ENCODE results near the gene SLC9A5. TPM values are rescaled to one million over a fixed set of nuclear protein-coding genes. Genes with fewer than 3 reads are reported as not detected.
A peak's percentile ranks its signal among the peaks of the same experiment; 100 is the strongest.

SLC9A5 gene
- total and polyA plus RNA-seq, 9 of the 15 experiments (the other 6 are each of a cell fraction or from before 2014, with no cell fraction given) = 0.06 to 3.1 (median 1.2) TPM

DNA sequence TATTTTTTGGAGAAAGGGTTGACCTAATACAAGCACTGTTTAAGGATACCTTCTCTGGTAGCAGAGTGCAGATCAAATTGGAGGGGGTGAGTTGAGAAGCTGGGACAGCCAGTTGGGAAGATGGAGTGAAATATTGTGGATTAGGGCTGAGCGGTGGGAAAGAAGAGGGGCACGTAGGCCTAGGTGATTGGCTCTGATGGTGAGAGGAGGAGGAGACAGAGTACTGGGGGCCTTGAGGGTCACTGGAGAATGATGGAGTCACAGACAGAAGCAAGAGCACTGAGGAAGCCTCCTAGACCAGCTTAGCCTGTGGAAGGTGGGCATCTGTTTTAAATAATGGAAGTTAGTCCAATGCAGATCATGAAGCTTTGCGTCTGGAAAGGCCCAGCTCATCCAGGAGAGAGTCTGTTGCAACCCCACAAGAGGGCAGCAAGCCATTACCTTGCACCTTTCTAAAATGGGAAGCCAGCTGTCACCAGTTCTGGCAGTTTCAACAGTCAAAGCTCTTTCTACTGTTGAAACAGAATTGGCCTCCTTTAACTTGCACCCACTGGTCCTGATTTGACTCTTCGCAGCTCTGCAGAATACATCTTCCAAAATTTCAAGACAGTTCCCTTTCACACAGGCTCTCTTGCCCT is 11.8 kb downstream of the SLC9A5 start (continued):
- peak; percentile 84 to 95 (median 87) for TF ChIP-seq CTCF (IDR thresholded peaks at IDR 0.05 in 2 of 3, conservative IDR thresholded peaks at IDR 0.05 in 1 of 3; ENCODE audit: insufficient read depth in 2 of 3, low read depth in 1 of 3, low read length in 3 of 3)
- peak; percentile 54; the same call in 1 of the 2 replicates for TF ChIP-seq CEBPG (CRISPR knock-in tag; IDR thresholded peaks at IDR 0.05)
- TF ChIP-seq CEBPG (tag; conservative IDR thresholded peaks at IDR 0.05 in 1 of 2, IDR thresholded peaks at IDR 0.05 in 1 of 2) = 0 out of 4 replicates have a peak, but pooled peaks of 1 of the 2 experiments have one; percentile 22
- peak; percentile 80 for TF ChIP-seq CC2D1A (IDR thresholded peaks at IDR 0.05)
- TF ChIP-seq MEIS2 (IDR thresholded peaks at IDR 0.05; ENCODE audit: partially characterized antibody) = peak; percentile 34
- no peak for TF ChIP-seq JUN (IDR thresholded peaks at IDR 0.05; ENCODE audit: borderline replicate concordance, low read depth, low read length)
- TF ChIP-seq JUN (CRISPR knock-in tag; IDR thresholded peaks at IDR 0.05; ENCODE audit: borderline replicate concordance) = no peak
- no peak for TF ChIP-seq ZNF512 (tag; IDR thresholded peaks at IDR 0.05)
- TF ChIP-seq RB1 (IDR thresholded peaks at IDR 0.05; ENCODE audit: low read depth) = peak; percentile 40; the same call in 1 of the 2 replicates
- 0 out of 2 replicates have a peak, but pooled peaks have one; percentile 27 for TF ChIP-seq CEBPB (tag; IDR thresholded peaks at IDR 0.05)
- TF ChIP-seq L3MBTL2 (IDR thresholded peaks at IDR 0.05) = peak; percentile 26; the same call in 1 of the 2 replicates
- TF ChIP-seq KLF16 (IDR thresholded peaks at IDR 0.05) = peak; percentile 77
- TF ChIP-seq, protein P1, sequence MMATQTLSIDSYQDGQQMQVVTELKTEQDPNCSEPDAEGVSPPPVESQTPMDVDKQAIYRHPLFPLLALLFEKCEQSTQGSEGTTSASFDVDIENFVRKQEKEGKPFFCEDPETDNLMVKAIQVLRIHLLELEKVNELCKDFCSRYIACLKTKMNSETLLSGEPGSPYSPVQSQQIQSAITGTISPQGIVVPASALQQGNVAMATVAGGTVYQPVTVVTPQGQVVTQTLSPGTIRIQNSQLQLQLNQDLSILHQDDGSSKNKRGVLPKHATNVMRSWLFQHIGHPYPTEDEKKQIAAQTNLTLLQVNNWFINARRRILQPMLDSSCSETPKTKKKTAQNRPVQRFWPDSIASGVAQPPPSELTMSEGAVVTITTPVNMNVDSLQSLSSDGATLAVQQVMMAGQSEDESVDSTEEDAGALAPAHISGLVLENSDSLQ (IDR thresholded peaks at IDR 0.05) = peak; percentile 25; the same call in 1 of the 2 replicates
- TF ChIP-seq REST (IDR thresholded peaks at IDR 0.05; ENCODE audit: borderline replicate concordance) = peak; percentile 97
- TF ChIP-seq REST (CRISPR knock-in tag; IDR thresholded peaks at IDR 0.05; ENCODE audit: low read depth) = no peak
- peak; percentile 93 for TF ChIP-seq ZNF184 (CRISPR knock-in tag; IDR thresholded peaks at IDR 0.05)

All from K562 (cell line).